ENCODE data around the gene NACC1.

NACC1 gene

GRCh38 chr19:13100841-13101589 lies 17.0 kb upstream of the NACC1 start:
- no peak for DNase-seq

- no peak for DNase-seq
Observed at GRCh38 chr19:13101590-13102415, 16.3 kb upstream of the NACC1 start.

- no peak for DNase-seq
Observed at GRCh38 chr19:13102416-13102665, 15.7 kb upstream of the NACC1 start.

GRCh38 chr19:13102666-13103580 lies 15.1 kb upstream of the NACC1 start, which contains the start of gene LYL1:
Gene LYL1, minus strand, starts transcription at chr19:13102858. Its CDS starts 1,687 bp downstream, at chr19:13101171.
- DNase-seq = peak; percentile 77

GRCh38 chr19:13103581-13104359 lies 14.3 kb upstream of the NACC1 start:
- DNase-seq = no peak

GRCh38 chr19:13104360-13104847 lies 13.7 kb upstream of the NACC1 start:
- DNase-seq = peak; percentile 89

- no peak for DNase-seq
Observed at GRCh38 chr19:13104848-13105711, 13.0 kb upstream of the NACC1 start.

- DNase-seq = no peak
Observed at GRCh38 chr19:13109361-13110098, 8.5 kb upstream of the NACC1 start.

- DNase-seq = no peak
Observed at GRCh38 chr19:13110099-13110610, 7.9 kb upstream of the NACC1 start.

- no peak for DNase-seq
Observed at GRCh38 chr19:13112555-13112954, 5.5 kb upstream of the NACC1 start.

GRCh38 chr19:13115936-13116281 lies 2.2 kb upstream of the NACC1 start:
- DNase-seq = no peak

- DNase-seq = peak; percentile 95
Observed at GRCh38 chr19:13116282-13117175, 1.5 kb upstream of the NACC1 start, which contains the start of gene TRMT1. Gene TRMT1, minus strand, starts transcription at chr19:13116740. Its CDS starts 341 bp downstream, at chr19:13116399.

- peak; percentile 67 for DNase-seq
Observed at GRCh38 chr19:13117176-13117771, 790 bp upstream of the NACC1 start.

GRCh38 chr19:13118424-13119193 lies 545 bp downstream of the NACC1 start:
- peak; percentile 71 for DNase-seq

GRCh38 chr19:13119627-13120026 lies 1.6 kb downstream of the NACC1 start:
- no peak for DNase-seq

- no peak for DNase-seq
Observed at GRCh38 chr19:13120031-13120430, 2.0 kb downstream of the NACC1 start.

- no peak for DNase-seq
Observed at GRCh38 chr19:13120817-13121216, 2.8 kb downstream of the NACC1 start.
